DND-41 (cell line): ENCODE results near the gene COL20A1.

Experiments used
- CTCF ChIP-seq: IDR thresholded peaks from 2 replicates; pipeline ENCODE4 v1.5.1; 2012; ENCODE audit warnings: borderline replicate concordance, low read length, moderate library complexity, mild to moderate bottlenecking; ENCODE audit not compliant: poor library complexity, severe bottlenecking; ENCODE audit errors: extremely low read depth
- EZH2 ChIP-seq: IDR thresholded peaks from 3 replicates; pipeline ENCODE4 v1.6.1; 2012; ENCODE audit warnings: borderline replicate concordance, low read depth, mild to moderate bottlenecking, moderate library complexity, low read length, inconsistent platforms; ENCODE audit not compliant: severe bottlenecking

GRCh38 chr20:63314015-63314471 lies 21.1 kb downstream of the COL20A1 start:
- no peak for TF ChIP-seq CTCF
- TF ChIP-seq EZH2, result no peak
